Measurements from ENCODE around the gene PRKG1. TPM values are rescaled to one million over a fixed set of nuclear protein-coding genes. Genes with fewer than 3 reads are reported as not detected.
A peak's percentile ranks its signal among the peaks of the same experiment; 100 is the strongest.

Gene PRKG1
- total and polyA plus RNA-seq, 4 donors: 0.46 to 5.1 (median 1.5) TPM

DNA sequence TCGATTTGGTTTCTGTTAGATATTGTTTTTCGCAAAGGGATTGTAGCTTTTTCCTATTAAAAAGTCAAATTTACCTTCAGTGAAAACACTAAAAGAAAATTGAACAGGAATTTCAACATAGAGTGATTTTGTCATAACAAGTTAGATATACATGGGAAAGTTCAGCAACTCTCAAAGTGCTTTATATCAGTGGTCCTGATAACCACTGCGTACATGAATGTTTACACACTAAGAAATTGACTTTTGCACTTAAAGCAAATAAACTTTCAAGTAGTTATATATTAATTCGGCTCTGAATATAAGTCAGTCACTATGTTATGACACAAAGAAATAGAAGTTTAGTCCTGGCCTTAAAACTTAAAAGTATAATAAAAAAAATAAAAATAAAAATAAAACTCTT is 1138.5 kb downstream of the PRKG1 start:
- Histone ChIP-seq H3K27me3 (ENCODE audit: control insufficient read depth in 4 of 4, insufficient read depth in 4 of 4, low read length in 3 of 4) (no peaks in the 10 kb centered on the region), H3K9me3 (ENCODE audit: control insufficient read depth in 4 of 4, low read length in 3 of 4) (no peaks in the 10 kb centered on the region), H3K4me1 (ENCODE audit: control insufficient read depth in 4 of 4, insufficient read depth in 4 of 4, low read length in 3 of 4) (peaks cover 3 to 17% (median 10%) of the 10 kb centered on the region in 4 donors), H3K36me3 (ENCODE audit: control insufficient read depth in 4 of 4, insufficient read depth in 3 of 4, low read depth in 1 of 4, low read length in 3 of 4) (no peaks in the 10 kb centered on the region), H3K4me3 (ENCODE audit: low read depth in 1 of 3, low read length in 3 of 3) (no peak overlapping the region), H3K9ac (ENCODE audit: low read depth in 1 of 2, low read length in 2 of 2) (peak overlapping the region in 1 of 2 donors; percentile 49), H3K27ac (ENCODE audit: low read depth in 1 of 2, low read length in 2 of 2) (peak overlapping the region; percentile 60 to 78)
- WGBS: 25% methylated on average over 4 of the region's 4 CpGs
- TF ChIP-seq FOXA2 (IDR thresholded peaks at IDR 0.05) (peak; percentile 77), TAF1 (conservative IDR thresholded peaks at IDR 0.05) (no peak), FOXA1 (IDR thresholded peaks at IDR 0.05) (peak; percentile 63), RAD21 (IDR thresholded peaks at IDR 0.05) (peak; percentile 15 to 20), SP1 (IDR thresholded peaks at IDR 0.05) (peak; percentile 89), HNF4G (IDR thresholded peaks at IDR 0.05) (no peak), RXRA (IDR thresholded peaks at IDR 0.05) (peak in 1 of 2 donors; percentile 59), HNF4A (conservative IDR thresholded peaks at IDR 0.05) (peak; percentile 70 to 73), NR2F2 (IDR thresholded peaks at IDR 0.05) (no peak), JUND (IDR thresholded peaks at IDR 0.05) (peak; percentile 39 to 48), EGR1 (IDR thresholded peaks at IDR 0.05; ENCODE audit: low read depth in 2 of 2) (peak in 1 of 2 donors; percentile 36), YY1 (IDR thresholded peaks at IDR 0.05) (no peak), GABPA (IDR thresholded peaks at IDR 0.05 in 1 of 2, conservative IDR thresholded peaks at IDR 0.05 in 1 of 2) (no peak)
- TF ChIP-seq, protein P1, sequence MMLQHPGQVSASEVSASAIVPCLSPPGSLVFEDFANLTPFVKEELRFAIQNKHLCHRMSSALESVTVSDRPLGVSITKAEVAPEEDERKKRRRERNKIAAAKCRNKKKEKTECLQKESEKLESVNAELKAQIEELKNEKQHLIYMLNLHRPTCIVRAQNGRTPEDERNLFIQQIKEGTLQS (IDR thresholded peaks at IDR 0.05): no peak
- TF ChIP-seq, protein P2, sequence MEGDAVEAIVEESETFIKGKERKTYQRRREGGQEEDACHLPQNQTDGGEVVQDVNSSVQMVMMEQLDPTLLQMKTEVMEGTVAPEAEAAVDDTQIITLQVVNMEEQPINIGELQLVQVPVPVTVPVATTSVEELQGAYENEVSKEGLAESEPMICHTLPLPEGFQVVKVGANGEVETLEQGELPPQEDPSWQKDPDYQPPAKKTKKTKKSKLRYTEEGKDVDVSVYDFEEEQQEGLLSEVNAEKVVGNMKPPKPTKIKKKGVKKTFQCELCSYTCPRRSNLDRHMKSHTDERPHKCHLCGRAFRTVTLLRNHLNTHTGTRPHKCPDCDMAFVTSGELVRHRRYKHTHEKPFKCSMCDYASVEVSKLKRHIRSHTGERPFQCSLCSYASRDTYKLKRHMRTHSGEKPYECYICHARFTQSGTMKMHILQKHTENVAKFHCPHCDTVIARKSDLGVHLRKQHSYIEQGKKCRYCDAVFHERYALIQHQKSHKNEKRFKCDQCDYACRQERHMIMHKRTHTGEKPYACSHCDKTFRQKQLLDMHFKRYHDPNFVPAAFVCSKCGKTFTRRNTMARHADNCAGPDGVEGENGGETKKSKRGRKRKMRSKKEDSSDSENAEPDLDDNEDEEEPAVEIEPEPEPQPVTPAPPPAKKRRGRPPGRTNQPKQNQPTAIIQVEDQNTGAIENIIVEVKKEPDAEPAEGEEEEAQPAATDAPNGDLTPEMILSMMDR (IDR thresholded peaks at IDR 0.05; ENCODE audit: low read depth, low read length, missing input control): no peak
- TF ChIP-seq, protein P3, sequence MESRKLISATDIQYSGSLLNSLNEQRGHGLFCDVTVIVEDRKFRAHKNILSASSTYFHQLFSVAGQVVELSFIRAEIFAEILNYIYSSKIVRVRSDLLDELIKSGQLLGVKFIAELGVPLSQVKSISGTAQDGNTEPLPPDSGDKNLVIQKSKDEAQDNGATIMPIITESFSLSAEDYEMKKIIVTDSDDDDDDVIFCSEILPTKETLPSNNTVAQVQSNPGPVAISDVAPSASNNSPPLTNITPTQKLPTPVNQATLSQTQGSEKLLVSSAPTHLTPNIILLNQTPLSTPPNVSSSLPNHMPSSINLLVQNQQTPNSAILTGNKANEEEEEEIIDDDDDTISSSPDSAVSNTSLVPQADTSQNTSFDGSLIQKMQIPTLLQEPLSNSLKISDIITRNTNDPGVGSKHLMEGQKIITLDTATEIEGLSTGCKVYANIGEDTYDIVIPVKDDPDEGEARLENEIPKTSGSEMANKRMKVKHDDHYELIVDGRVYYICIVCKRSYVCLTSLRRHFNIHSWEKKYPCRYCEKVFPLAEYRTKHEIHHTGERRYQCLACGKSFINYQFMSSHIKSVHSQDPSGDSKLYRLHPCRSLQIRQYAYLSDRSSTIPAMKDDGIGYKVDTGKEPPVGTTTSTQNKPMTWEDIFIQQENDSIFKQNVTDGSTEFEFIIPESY (IDR thresholded peaks at IDR 0.05): peak; percentile 12
- TF ChIP-seq, protein P4, sequence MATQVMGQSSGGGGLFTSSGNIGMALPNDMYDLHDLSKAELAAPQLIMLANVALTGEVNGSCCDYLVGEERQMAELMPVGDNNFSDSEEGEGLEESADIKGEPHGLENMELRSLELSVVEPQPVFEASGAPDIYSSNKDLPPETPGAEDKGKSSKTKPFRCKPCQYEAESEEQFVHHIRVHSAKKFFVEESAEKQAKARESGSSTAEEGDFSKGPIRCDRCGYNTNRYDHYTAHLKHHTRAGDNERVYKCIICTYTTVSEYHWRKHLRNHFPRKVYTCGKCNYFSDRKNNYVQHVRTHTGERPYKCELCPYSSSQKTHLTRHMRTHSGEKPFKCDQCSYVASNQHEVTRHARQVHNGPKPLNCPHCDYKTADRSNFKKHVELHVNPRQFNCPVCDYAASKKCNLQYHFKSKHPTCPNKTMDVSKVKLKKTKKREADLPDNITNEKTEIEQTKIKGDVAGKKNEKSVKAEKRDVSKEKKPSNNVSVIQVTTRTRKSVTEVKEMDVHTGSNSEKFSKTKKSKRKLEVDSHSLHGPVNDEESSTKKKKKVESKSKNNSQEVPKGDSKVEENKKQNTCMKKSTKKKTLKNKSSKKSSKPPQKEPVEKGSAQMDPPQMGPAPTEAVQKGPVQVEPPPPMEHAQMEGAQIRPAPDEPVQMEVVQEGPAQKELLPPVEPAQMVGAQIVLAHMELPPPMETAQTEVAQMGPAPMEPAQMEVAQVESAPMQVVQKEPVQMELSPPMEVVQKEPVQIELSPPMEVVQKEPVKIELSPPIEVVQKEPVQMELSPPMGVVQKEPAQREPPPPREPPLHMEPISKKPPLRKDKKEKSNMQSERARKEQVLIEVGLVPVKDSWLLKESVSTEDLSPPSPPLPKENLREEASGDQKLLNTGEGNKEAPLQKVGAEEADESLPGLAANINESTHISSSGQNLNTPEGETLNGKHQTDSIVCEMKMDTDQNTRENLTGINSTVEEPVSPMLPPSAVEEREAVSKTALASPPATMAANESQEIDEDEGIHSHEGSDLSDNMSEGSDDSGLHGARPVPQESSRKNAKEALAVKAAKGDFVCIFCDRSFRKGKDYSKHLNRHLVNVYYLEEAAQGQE (IDR thresholded peaks at IDR 0.05): peak; percentile 67
- TF ChIP-seq, protein P5, sequence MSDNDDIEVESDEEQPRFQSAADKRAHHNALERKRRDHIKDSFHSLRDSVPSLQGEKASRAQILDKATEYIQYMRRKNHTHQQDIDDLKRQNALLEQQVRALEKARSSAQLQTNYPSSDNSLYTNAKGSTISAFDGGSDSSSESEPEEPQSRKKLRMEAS (IDR thresholded peaks at IDR 0.05): no peak
- no peak for DNase-seq (ENCODE audit: low spot score)
